Right atrium auricular region (tissue), 2 donors: ENCODE data around the gene RAB4A. TPM values are rescaled to one million over a fixed set of nuclear protein-coding genes. Genes with fewer than 3 reads are reported as not detected.

Experiments
- DNase-seq: peaks from one replicate; pipeline ENCODE4 v3.0.0-alpha.2; 2019; ENCODE audit warnings: low spot score
- H3K27ac ChIP-seq, 2 donors: fragments of 200-600 bp; sonication (generic); 1 replicate in 1 of 2; 2 replicates in 1 of 2; pipeline ENCODE4 v1.5.1; 2016 to 2019
- H3K27me3 ChIP-seq, 2 donors: fragments of 200-600 bp; sonication (generic); one replicate each; pipeline versions ENCODE4 v1.5.1 to v1.6.0; 2017 to 2019
- H3K36me3 ChIP-seq: fragments of 200-600 bp; sonication (generic); one replicate; pipeline ENCODE4 v1.5.1; 2016
- H3K4me1 ChIP-seq, 2 donors: fragments of 200-600 bp; sonication (generic); one replicate each; pipeline versions ENCODE4 v1.5.1 to v1.6.0; 2017 to 2019
- H3K4me3 ChIP-seq, 2 donors: fragments of 200-600 bp; sonication (generic); 1 replicate in 1 of 2; 2 replicates in 1 of 2; pipeline ENCODE4 v1.5.1; 2017 to 2019; ENCODE audit warnings: mild to moderate bottlenecking in 1 of 2, moderate library complexity in 1 of 2
- H3K9me3 ChIP-seq, 2 donors: fragments of 200-600 bp; sonication (generic); one replicate each; pipeline ENCODE4 v1.5.1; 2019
- CTCF ChIP-seq, 2 donors: fragments of 200-600 bp; sonication (generic); IDR thresholded peaks; one replicate each; pipeline ENCODE4 v1.5.1; 2019; ENCODE audit warnings: antibody characterized with exemption in 2 of 2
- total RNA-seq, 2 donors: library from RNA; depleted of rRNA; stranded (reverse); fragments of >200 nt; gene quantifications; one replicate each; pipeline ENCODE4 v1.1.0, GENCODE V29; 2016

The RAB4A gene
- total RNA-seq, 2 donors from 2014 or later, result 44.4 to 60.8 TPM

- Histone ChIP-seq H3K9me3 (peaks cover 0 to 4% of the 10 kb centered on the region in 2 donors), H3K4me1 (peaks cover 0 to 32% of the 10 kb centered on the region in 2 donors), H3K4me3 (no peak overlapping the region), H3K27me3 (no peaks in the 10 kb centered on the region), H3K27ac (no peak overlapping the region), H3K36me3 (no peaks in the 10 kb centered on the region)
- no peak for DNase-seq
- no peak for TF ChIP-seq CTCF (IDR thresholded peaks at IDR 0.05)
Observed at GRCh38 chr1:229282295-229282823, 11.4 kb downstream of the RAB4A start.

GRCh38 chr1:229283183-229283611 lies 12.3 kb downstream of the RAB4A start:
- Histone ChIP-seq H3K9me3 (peaks cover 0 to 4% of the 10 kb centered on the region in 2 donors), H3K27ac (peak overlapping the region in 1 of 2 donors; percentile 20), H3K36me3 (no peaks in the 10 kb centered on the region), H3K4me3 (no peak overlapping the region), H3K4me1 (peaks cover 0 to 31% of the 10 kb centered on the region in 2 donors), H3K27me3 (no peaks in the 10 kb centered on the region)
- no peak for DNase-seq
- no peak for TF ChIP-seq CTCF (IDR thresholded peaks at IDR 0.05)

- no peak for TF ChIP-seq CTCF (IDR thresholded peaks at IDR 0.05)
- DNase-seq, result no peak
- Histone ChIP-seq H3K9me3 (peaks cover 0 to 4% of the 10 kb centered on the region in 2 donors), H3K4me3 (no peak overlapping the region), H3K27ac (no peak overlapping the region), H3K27me3 (no peaks in the 10 kb centered on the region), H3K36me3 (peaks cover 12% of the 10 kb centered on the region), H3K4me1 (peaks cover 0 to 19% of the 10 kb centered on the region in 2 donors)
Observed at GRCh38 chr1:229284887-229285286, 14.0 kb downstream of the RAB4A start.

- Histone ChIP-seq H3K36me3 (peaks cover 15% of the 10 kb centered on the region), H3K4me1 (peaks cover 0 to 16% of the 10 kb centered on the region in 2 donors), H3K9me3 (peaks cover 0 to 4% of the 10 kb centered on the region in 2 donors), H3K27me3 (no peaks in the 10 kb centered on the region), H3K27ac (no peak overlapping the region), H3K4me3 (no peak overlapping the region)
- TF ChIP-seq CTCF (IDR thresholded peaks at IDR 0.05), result no peak
- no peak for DNase-seq
Observed at GRCh38 chr1:229285440-229285839, 14.5 kb downstream of the RAB4A start.

GRCh38 chr1:229286099-229286766 lies 15.3 kb downstream of the RAB4A start:
- Histone ChIP-seq H3K27me3 (no peaks in the 10 kb centered on the region), H3K9me3 (peaks cover 0 to 4% of the 10 kb centered on the region in 2 donors), H3K4me3 (no peak overlapping the region), H3K27ac (no peak overlapping the region), H3K36me3 (peaks cover 15% of the 10 kb centered on the region), H3K4me1 (peaks cover 0 to 9% of the 10 kb centered on the region in 2 donors)
- DNase-seq, result no peak
- no peak for TF ChIP-seq CTCF (IDR thresholded peaks at IDR 0.05)
